Stimulated activated CD4-positive, alpha-beta T cell treated with anti-CD3 and anti-CD28 coated beads, Interleukin-1b, Interleukin-23, amount 100 ng/mL, for 48 hours (primary cell): ENCODE results near the gene TCAP.
"Not testable (repeated sequence)": the region's sequence is repeated elsewhere in the genome, so short reads cannot be mapped to it uniquely, and the experiment has no call there.

Source experiments
- DNase-seq: peaks from one replicate; pipeline ENCODE4 v3.0.0-alpha.2; 2020

The TCAP gene

GRCh38 chr17:39709998-39710964, 45.1 kb downstream of the TCAP start:
- no peak for DNase-seq

- not testable (repeated sequence) for DNase-seq
These were observed 45.9 kb downstream of the TCAP start for GRCh38 chr17:39711071-39711470.

GRCh38 chr17:39711851-39712250, 46.7 kb downstream of the TCAP start:
- no peak for DNase-seq

- DNase-seq = no peak
These were observed 49.1 kb downstream of the TCAP start for GRCh38 chr17:39714234-39714633.

- DNase-seq = no peak
These were observed 50.4 kb downstream of the TCAP start for GRCh38 chr17:39715375-39716072.
